Endothelial cell of umbilical vein (primary cell): ENCODE results near the gene GMPR2. TPM values are rescaled to one million over a fixed set of nuclear protein-coding genes. Genes with fewer than 3 reads are reported as not detected.

Source experiments
- BruUV-seq: library from RNA; stranded (reverse); fragments of 400-500 nt; replicated peaks from 2 replicates; lab custom pipeline; 2021; lab: Mats Ljungman, UMichigan
- CTCF ChIA-PET: fragments of 300-600, 350-600 bp; sonication (Branson Sonifier 250); formaldehyde crosslinking; loops from one replicate; lab custom pipeline; 2021; ENCODE audit warnings: antibody characterized with exemption, inconsistent platforms; lab: Charles Lee
- POLR2A ChIA-PET: fragments of 300-600, 350-600 bp; sonication (Branson Sonifier 250); formaldehyde crosslinking; loops from one replicate; lab custom pipeline; 2021; ENCODE audit warnings: antibody characterized with exemption, inconsistent platforms; lab: Charles Lee
- DNase-seq: peaks from one replicate; pipeline ENCODE4 v3.0.0-alpha.2; 2011; ENCODE audit warnings: low read depth, low spot score
- FAIRE-seq: peaks from 2 replicates; lab custom pipeline; 2011; peaks lifted over from hg19 to GRCh38; lab: Jason Lieb, UNC
- H2AFZ ChIP-seq: 2 replicates; pipeline ENCODE4 v1.6.0; 2012; ENCODE audit warnings: low read depth, low read length, control low read depth, inconsistent platforms
- H3K27ac ChIP-seq: 2 replicates; pipeline ENCODE4 v1.5.1; 2011; ENCODE audit warnings: low read depth, mild to moderate bottlenecking, control low read depth, low read length, moderate library complexity; ENCODE audit not compliant: insufficient read depth
- H3K27me3 ChIP-seq, 2 experiments: 2 replicates each; pipeline versions ENCODE4 v1.6.0 to v1.6.1; 2011; ENCODE audit warnings: low read length in 2 of 2, mixed read lengths in 1 of 2; ENCODE audit not compliant: control insufficient read depth in 2 of 2, insufficient read depth in 2 of 2
- H3K36me3 ChIP-seq, 2 experiments: 2 replicates in 1 of 2; 3 replicates in 1 of 2; pipeline ENCODE4 v1.5.1; 2011; ENCODE audit warnings: low read length in 2 of 2, mild to moderate bottlenecking in 1 of 2, moderate library complexity in 1 of 2; ENCODE audit not compliant: control insufficient read depth in 2 of 2, insufficient read depth in 2 of 2; ENCODE audit errors: extremely low read depth in 1 of 2
- H3K4me1 ChIP-seq: 3 replicates; pipeline ENCODE4 v1.5.1; 2011; ENCODE audit warnings: mild to moderate bottlenecking, low read length; ENCODE audit not compliant: control insufficient read depth, insufficient read depth; ENCODE audit errors: extremely low read depth
- H3K4me2 ChIP-seq: 2 replicates; pipeline ENCODE4 v1.6.1; 2011; ENCODE audit warnings: low read length, control low read depth, mixed read lengths; ENCODE audit not compliant: insufficient read depth
- H3K4me3 ChIP-seq, 3 experiments: fragments of 200-600 bp in 1 of 3; sonication (generic), shearing (Covaris generic) in 1 of 3; replicated peaks in 1 of 3; 2 replicates each; pipeline ENCODE4 v1.5.1; 2011 to 2016; ENCODE audit warnings: control low read depth in 3 of 3, low read length in 3 of 3, mild to moderate bottlenecking in 2 of 3, inconsistent platforms in 1 of 3, low read depth in 1 of 3, moderate library complexity in 1 of 3; ENCODE audit not compliant: insufficient read depth in 1 of 3
- H3K79me2 ChIP-seq: 2 replicates; pipeline ENCODE4 v1.6.0; 2012; ENCODE audit warnings: low read length, inconsistent platforms; ENCODE audit not compliant: control insufficient read depth, insufficient read depth
- H3K9ac ChIP-seq: replicated peaks from 2 replicates; pipeline ENCODE3; 2011; ENCODE audit warnings: low read length, control low read depth; ENCODE audit not compliant: insufficient read depth; ENCODE audit errors: extremely low read depth
- H3K9me1 ChIP-seq: replicated peaks from 3 replicates; pipeline ENCODE4 v1.6.0; 2011; ENCODE audit warnings: mild to moderate bottlenecking, low read length; ENCODE audit not compliant: control insufficient read depth, insufficient read depth; ENCODE audit errors: extremely low read depth
- H3K9me3 ChIP-seq: replicated peaks from 2 replicates; pipeline ENCODE4 v1.5.1; 2012; ENCODE audit warnings: low read length, inconsistent platforms; ENCODE audit not compliant: control insufficient read depth, insufficient read depth
- H4K20me1 ChIP-seq: replicated peaks from 2 replicates; pipeline ENCODE3; 2011; ENCODE audit warnings: mild to moderate bottlenecking, low read length; ENCODE audit not compliant: control insufficient read depth, insufficient read depth; ENCODE audit errors: extremely low read depth
- CTCF ChIP-seq, 2 donors: IDR thresholded peaks; 1 replicate in 1 of 2; 2 replicates in 1 of 2; pipeline ENCODE4 v1.5.1; 2011; ENCODE audit warnings: low read length in 2 of 2, mild to moderate bottlenecking in 2 of 2, moderate library complexity in 2 of 2, control low read depth in 1 of 2, inconsistent platforms in 1 of 2, low read depth in 1 of 2; ENCODE audit not compliant: insufficient read depth in 1 of 2; ENCODE audit errors: extremely low read depth in 1 of 2
- EZH2 ChIP-seq: IDR thresholded peaks from 2 replicates; pipeline ENCODE4 v1.6.1; 2012; ENCODE audit warnings: borderline replicate concordance, low read depth, mild to moderate bottlenecking, moderate library complexity, low read length, inconsistent platforms; ENCODE audit not compliant: severe bottlenecking
- FOS ChIP-seq: IDR thresholded peaks from 2 replicates; pipeline ENCODE4 v1.6.1; 2011; ENCODE audit warnings: mild to moderate bottlenecking, low read length, moderate library complexity, borderline replicate concordance; ENCODE audit not compliant: insufficient read depth
- GATA2 ChIP-seq: IDR thresholded peaks from 2 replicates; pipeline ENCODE4 v1.7.0; 2011; ENCODE audit warnings: low read depth, mild to moderate bottlenecking, moderate library complexity, mixed read lengths, low read length; ENCODE audit not compliant: insufficient read length, insufficient read depth
- JUN ChIP-seq: IDR thresholded peaks from 2 replicates; pipeline ENCODE4 v1.6.1; 2011; ENCODE audit warnings: borderline replicate concordance, low read depth; ENCODE audit not compliant: insufficient read length, insufficient read depth
- MYC ChIP-seq: IDR thresholded peaks from one replicate; pipeline ENCODE4 v1.6.1; 2011; ENCODE audit warnings: mild to moderate bottlenecking, low read depth, low read length
- POLR2A ChIP-seq: IDR thresholded peaks from 2 replicates; pipeline ENCODE4 v1.6.1; 2012; ENCODE audit warnings: low read depth, mild to moderate bottlenecking, control low read depth, low read length
- POLR2AphosphoS5 ChIP-seq: IDR thresholded peaks from 2 replicates; pipeline ENCODE4 v1.6.1; 2012; ENCODE audit warnings: low read depth, mild to moderate bottlenecking, control low read depth, low read length, moderate library complexity; ENCODE audit not compliant: insufficient read depth
- dilution Hi-C: fragments of 300-500 bp; cut with MboI; formaldehyde crosslinking; loops from one replicate; pipeline ENCODE4 v1.15.0; 2019; ENCODE audit warnings: low sequenced_read_pairs; ENCODE audit not compliant: extremely low pct_ligation_motif_present
- intact Hi-C: fragments of 100-400 bp; cut with micrococcal nuclease; formaldehyde crosslinking; loops from one replicate; pipeline ENCODE4 v1.10.0; 2022
- polyA plus RNA-seq, 4 experiments: library from polyadenylated mRNA; depleted of rRNA in 3 of 4; stranded (reverse) in 3 of 4; unstranded in 1 of 4; fragments of >200 nt; gene quantifications; 2 replicates each; pipeline versions ENCODE4 v1.2.1 to v1.2.3, GENCODE V29; 2011 to 2012; ENCODE audit warnings: missing spikeins in 1 of 4
- total RNA-seq: library from RNA; stranded (reverse); gene quantifications from 2 replicates; pipeline ENCODE4 v1.2.3, GENCODE V29; 2021
- TF ChIP-seq, protein P1 (sequence below): IDR thresholded peaks from 2 replicates; pipeline ENCODE4 v1.6.1; 2011; ENCODE audit not compliant: insufficient read depth, insufficient read length

The GMPR2 gene
- total and polyA plus RNA-seq, 2 donors (not counting 3 experiments of a cell fraction or from before 2014, with no cell fraction given) = 58.1 to 61.8 TPM

- no peaks in the 10 kb centered on the region for H3K9me3 ChIP-seq
- peaks cover 11% of the 10 kb centered on the region for H3K4me1 ChIP-seq
- intact Hi-C loops (no loop called here), dilution Hi-C loops (no loop called here)
- H3K4me3 ChIP-seq = no peak overlapping the region
- peaks cover 0 to 25% of the 10 kb centered on the region in 2 experiments for H3K36me3 ChIP-seq
- no peaks in the 10 kb centered on the region for H3K79me2 ChIP-seq
- FAIRE-seq = no peak
- POLR2A ChIA-PET = no interaction called here
- H3K27me3 ChIP-seq = no peaks in the 10 kb centered on the region
- H3K4me2 ChIP-seq = no peak overlapping the region
- H3K9ac ChIP-seq = no peak overlapping the region
- CTCF ChIA-PET = interaction anchor here (0.9 kb wide), 1 partner anchor 97 kb away, joined by 4 read pairs; the partner anchor contains the start of gene CIDEB
- H3K27ac ChIP-seq = no peak overlapping the region
- no peak for TF ChIP-seq JUN
- no peak for TF ChIP-seq FOS
- no peak for TF ChIP-seq POLR2A
- TF ChIP-seq EZH2 = no peak
- no peak for TF ChIP-seq POLR2AphosphoS5
- TF ChIP-seq CTCF (IDR thresholded peaks at IDR 0.05; ENCODE audit: extremely low read depth in 1 of 2, insufficient read depth in 1 of 2, low read depth in 1 of 2, low read length in 2 of 2) = no peak
- no peak for TF ChIP-seq GATA2
- TF ChIP-seq, protein P1, sequence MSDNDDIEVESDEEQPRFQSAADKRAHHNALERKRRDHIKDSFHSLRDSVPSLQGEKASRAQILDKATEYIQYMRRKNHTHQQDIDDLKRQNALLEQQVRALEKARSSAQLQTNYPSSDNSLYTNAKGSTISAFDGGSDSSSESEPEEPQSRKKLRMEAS = no peak
- no peak for TF ChIP-seq MYC
- no peak for DNase-seq
- no peak overlapping the region for H2AFZ ChIP-seq
- H4K20me1 ChIP-seq = no peaks in the 10 kb centered on the region
- no peaks in the 10 kb centered on the region for H3K9me1 ChIP-seq
- no TSS peak for BruUV-seq
These were observed 21.4 kb upstream of the GMPR2 start for GRCh38 chr14:24211311-24211710.
